HG03060 (cell line): ENCODE results near the gene CDH19.
"Not testable (repeated sequence)": the region's sequence is repeated elsewhere in the genome, so short reads cannot be mapped to it uniquely, and the experiment has no call there.

Source experiments
- ATAC-seq: cut with Tn5 transposase; IDR thresholded peaks from one replicate; pipeline ENCODE4 v1.9.1; 2021; ENCODE audit warnings: low read depth, moderate number of reproducible peaks; ENCODE audit not compliant: unreplicated experiment

Gene CDH19

DNA sequence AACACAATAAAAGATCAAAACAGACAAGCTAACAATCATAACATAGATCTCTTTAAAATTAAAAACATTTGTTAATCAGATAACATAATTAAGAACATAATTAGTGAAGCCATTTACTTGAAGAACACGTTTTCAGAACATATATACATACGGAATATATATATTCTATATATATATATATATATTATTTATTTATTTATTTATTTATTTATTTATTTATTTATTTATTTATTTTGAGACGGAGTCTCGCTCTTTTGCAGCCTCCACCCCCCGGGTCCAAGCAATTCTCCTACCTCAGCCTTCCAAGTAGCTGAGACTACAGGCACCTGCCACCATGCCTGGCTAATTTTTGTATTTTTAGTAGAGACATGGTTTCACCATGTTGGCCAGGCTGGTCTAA, 137.7 kb downstream of the CDH19 start:
- not testable (repeated sequence) for ATAC-seq

DNA sequence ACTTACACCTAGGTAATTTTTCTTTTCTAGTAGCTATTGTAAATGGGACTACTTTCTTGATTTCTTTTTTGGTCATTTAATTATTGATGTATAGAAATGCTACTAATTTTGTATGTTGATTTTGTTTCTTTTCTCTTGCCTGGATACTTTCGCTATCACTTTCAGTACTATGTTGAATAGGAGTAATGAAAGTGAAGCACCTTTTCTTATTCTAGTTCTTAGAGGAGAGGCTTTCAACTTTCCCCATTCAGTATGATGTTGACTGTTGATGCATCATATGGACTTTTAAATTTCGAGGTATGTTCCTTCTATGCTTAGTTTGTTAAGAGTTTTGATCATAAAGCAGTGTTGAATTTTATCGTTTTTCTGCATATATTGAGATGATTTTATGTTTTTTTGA, 142.5 kb downstream of the CDH19 start:
- no peak for ATAC-seq

DNA sequence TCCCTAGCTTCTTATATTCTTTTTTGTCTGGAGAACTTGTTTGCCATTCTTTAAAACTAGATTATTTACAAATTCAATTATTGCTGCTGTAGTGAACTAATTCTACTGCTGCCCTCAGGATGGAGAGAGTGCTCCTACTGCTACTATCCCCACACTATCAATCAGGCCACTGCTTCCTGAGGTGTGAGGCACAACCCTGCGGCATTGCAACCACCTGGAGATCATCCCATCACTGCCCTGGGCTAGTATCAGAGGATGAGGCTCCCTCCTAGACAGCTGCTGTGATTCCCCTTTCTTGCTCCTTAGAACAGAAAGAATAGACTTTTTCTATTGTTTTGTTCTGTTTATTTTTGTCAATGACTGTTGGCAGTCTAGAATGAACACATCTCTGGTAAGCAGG, 146.6 kb downstream of the CDH19 start:
- no peak for ATAC-seq
